GM19035 (cell line): ENCODE data around the gene KCTD3.
A peak's percentile ranks its signal among the peaks of the same experiment; 100 is the strongest.

ENCODE experiments used
- ATAC-seq: cut with Tn5 transposase; IDR thresholded peaks from one replicate; pipeline ENCODE4 v1.9.1; 2021; ENCODE audit not compliant: unreplicated experiment

Gene KCTD3

GRCh38 chr1:215556996-215557395 is 10.1 kb upstream of the KCTD3 start:
- no peak for ATAC-seq

- no peak for ATAC-seq
Observed at GRCh38 chr1:215557504-215557903, 9.6 kb upstream of the KCTD3 start.

- no peak for ATAC-seq
Observed at GRCh38 chr1:215557992-215558626, 9.0 kb upstream of the KCTD3 start.

GRCh38 chr1:215567491-215568298 is 591 bp downstream of the KCTD3 start:
- ATAC-seq = peak; percentile 63

- no peak for ATAC-seq
Observed at GRCh38 chr1:215568299-215568692, 1.2 kb downstream of the KCTD3 start.

- ATAC-seq = no peak
Observed at GRCh38 chr1:215569986-215570824, 3.1 kb downstream of the KCTD3 start.

GRCh38 chr1:215581896-215582295 is 14.8 kb downstream of the KCTD3 start:
- ATAC-seq = no peak

GRCh38 chr1:215583185-215583749 is 16.2 kb downstream of the KCTD3 start:
- peak; percentile 67 for ATAC-seq

- ATAC-seq = peak; percentile 51
Observed at GRCh38 chr1:215584389-215584788, 17.3 kb downstream of the KCTD3 start.

GRCh38 chr1:215589650-215590435 is 22.7 kb downstream of the KCTD3 start:
- no peak for ATAC-seq

GRCh38 chr1:215590779-215591491 is 23.8 kb downstream of the KCTD3 start:
- no peak for ATAC-seq

GRCh38 chr1:215594640-215595039 is 27.5 kb downstream of the KCTD3 start:
- no peak for ATAC-seq

GRCh38 chr1:215595231-215595630 is 28.1 kb downstream of the KCTD3 start:
- ATAC-seq = no peak

GRCh38 chr1:215597961-215598360 is 30.9 kb downstream of the KCTD3 start:
- no peak for ATAC-seq

GRCh38 chr1:215599418-215600074 is 32.4 kb downstream of the KCTD3 start:
- ATAC-seq = no peak

- ATAC-seq = no peak
Observed at GRCh38 chr1:215600258-215600792, 33.2 kb downstream of the KCTD3 start.

GRCh38 chr1:215600867-215601266 is 33.8 kb downstream of the KCTD3 start:
- ATAC-seq = no peak

GRCh38 chr1:215601276-215601675 is 34.2 kb downstream of the KCTD3 start:
- no peak for ATAC-seq

- no peak for ATAC-seq
Observed at GRCh38 chr1:215603319-215603718, 36.2 kb downstream of the KCTD3 start.
